Uterus (tissue), 4 donors: ENCODE data around the gene BCL2L1. TPM values are rescaled to one million over a fixed set of nuclear protein-coding genes. Genes with fewer than 3 reads are reported as not detected.

ENCODE experiments used
- DNase-seq, 2 donors: peaks; one replicate each; pipeline ENCODE4 v3.0.0-alpha.2; 2019 to 2020
- H3K27ac ChIP-seq, 2 donors: fragments of 200-600 bp; sonication (generic); 1 replicate in 1 of 2; 2 replicates in 1 of 2; pipeline ENCODE4 v1.5.1; 2016 to 2018
- H3K27me3 ChIP-seq, 2 donors: fragments of 200-600 bp; sonication (generic); one replicate each; pipeline ENCODE4 v1.5.1; 2018 to 2019; ENCODE audit warnings: control low read depth in 1 of 2
- H3K36me3 ChIP-seq, 2 donors: fragments of 200-600 bp; sonication (generic); one replicate each; pipeline ENCODE4 v1.5.1; 2019; ENCODE audit warnings: control low read depth in 1 of 2
- H3K4me1 ChIP-seq, 2 donors: fragments of 200-600 bp; sonication (generic); one replicate each; pipeline ENCODE4 v1.5.1; 2018 to 2019; ENCODE audit warnings: control low read depth in 1 of 2
- H3K4me3 ChIP-seq, 2 donors: fragments of 200-600 bp; sonication (generic); 1 replicate in 1 of 2; 2 replicates in 1 of 2; pipeline ENCODE4 v1.5.1; 2018 to 2019; ENCODE audit warnings: mild to moderate bottlenecking in 1 of 2
- H3K9me3 ChIP-seq, 2 donors: fragments of 200-600 bp; sonication (generic); one replicate each; pipeline ENCODE4 v1.5.1; 2019; ENCODE audit warnings: control low read depth in 1 of 2
- POLR2A ChIP-seq, 2 donors: fragments of 450-650 bp; IDR thresholded peaks; one replicate each; pipeline ENCODE4 v1.6.1; 2016; ENCODE audit warnings: antibody characterized with exemption in 2 of 2, mild to moderate bottlenecking in 1 of 2, moderate library complexity in 1 of 2
- intact Hi-C: fragments of 100-400 bp; cut with DNase I; formaldehyde crosslinking; loops from one replicate; pipeline ENCODE4 v1.15.1; 2023; ENCODE audit warnings: low total_unique reads
- total RNA-seq, 4 donors: library from RNA; depleted of rRNA in 3 of 4; stranded (reverse); fragments of >200 nt in 3 of 4; gene quantifications; one replicate each; pipeline versions ENCODE4 v1.1.0 to v1.2.4, GENCODE V29; 2014 to 2023
- TF ChIP-seq, protein P1 (sequence below), 4 experiments: fragments of 200-600 bp in 2 of 4; fragments of 450-650 bp in 2 of 4; sonication (generic) in 2 of 4; IDR thresholded peaks; one replicate each; pipeline ENCODE4 v1.5.1; 2016 to 2019; ENCODE audit warnings: antibody characterized with exemption in 4 of 4, mild to moderate bottlenecking in 2 of 4, moderate library complexity in 1 of 4
- donor health status: DM: yes; HTN: yes; CAD: no.

BCL2L1 gene
- 100 to 1,000 TPM in 1 of 4 donors, 10 to 100 TPM in 3; 35.0 to 113 (median 57.4) TPM for total RNA-seq

DNA sequence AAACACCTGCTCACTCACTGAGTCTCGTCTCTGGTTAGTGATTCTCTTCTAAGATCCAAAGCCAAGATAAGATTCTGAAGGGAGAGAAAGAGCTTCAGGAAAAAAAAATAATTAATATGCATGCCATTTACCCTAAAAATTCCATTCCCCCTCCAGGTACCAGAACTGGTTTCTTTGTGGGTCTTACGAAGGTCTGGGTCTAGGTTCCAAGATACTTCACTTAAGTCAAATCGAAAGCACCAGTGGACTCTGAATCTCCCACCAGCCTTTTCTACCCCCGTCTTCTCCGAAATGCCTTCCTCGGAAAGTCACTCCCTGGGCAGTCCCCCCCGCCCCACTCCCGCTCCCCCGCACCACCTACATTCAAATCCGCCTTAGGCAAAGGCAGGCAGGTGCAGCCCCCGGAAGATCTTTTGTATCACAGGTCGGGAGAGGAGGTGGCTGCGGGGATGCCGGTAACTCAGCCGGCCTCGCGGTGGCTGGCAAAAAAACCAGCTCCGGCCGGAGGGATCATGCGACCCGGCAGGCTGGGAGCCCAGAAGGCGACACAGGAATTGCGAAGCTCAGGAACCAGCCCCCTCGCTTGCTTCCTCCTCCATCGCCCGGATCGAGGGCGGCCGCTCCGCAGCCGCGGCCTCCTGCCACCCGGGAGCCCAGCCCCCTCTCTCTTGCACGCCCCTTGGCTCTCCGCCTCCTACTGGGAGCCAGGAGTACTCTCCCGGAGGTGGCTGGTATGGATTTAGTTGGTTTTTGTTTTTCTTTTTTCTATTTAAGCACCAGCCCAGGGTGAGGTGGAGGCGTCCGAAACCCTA is at the start of gene BCL2L1:
BCL2L1 (minus strand) TSS at position 612 of the 812 bp plus-strand sequence. CDS start 650 bp downstream, outside the sequence.
- intact Hi-C loops, result no loop called here
- H3K27ac ChIP-seq, result peak within 1 kb of the TSS; percentile 98 to 99

GRCh38 chr20:31770243-31770642 is 47.6 kb upstream of the BCL2L1 start:
- H3K4me3 ChIP-seq, result no peak overlapping the region
- H3K27me3 ChIP-seq, result no peaks in the 10 kb centered on the region
- H3K9me3 ChIP-seq, result no peaks in the 10 kb centered on the region
- intact Hi-C loops, result no loop called here
- no peaks in the 10 kb centered on the region for H3K4me1 ChIP-seq
- DNase-seq, result no peak
- no peak for TF ChIP-seq POLR2A (IDR thresholded peaks at IDR 0.05)
- H3K36me3 ChIP-seq, result no peaks in the 10 kb centered on the region
- H3K27ac ChIP-seq, result no peak overlapping the region

More for the DNA sequence above, at the start of gene BCL2L1:
- no peaks in the 10 kb centered on the region for H3K4me1 ChIP-seq
- peak; percentile 80 to 81 for DNase-seq
- H3K9me3 ChIP-seq, result no peaks in the 10 kb centered on the region
- H3K27me3 ChIP-seq, result no peaks in the 10 kb centered on the region
- no peaks in the 10 kb centered on the region for H3K36me3 ChIP-seq
- H3K4me3 ChIP-seq, result peak within 1 kb of the TSS; percentile 75 to 90
- TF ChIP-seq, protein P1, sequence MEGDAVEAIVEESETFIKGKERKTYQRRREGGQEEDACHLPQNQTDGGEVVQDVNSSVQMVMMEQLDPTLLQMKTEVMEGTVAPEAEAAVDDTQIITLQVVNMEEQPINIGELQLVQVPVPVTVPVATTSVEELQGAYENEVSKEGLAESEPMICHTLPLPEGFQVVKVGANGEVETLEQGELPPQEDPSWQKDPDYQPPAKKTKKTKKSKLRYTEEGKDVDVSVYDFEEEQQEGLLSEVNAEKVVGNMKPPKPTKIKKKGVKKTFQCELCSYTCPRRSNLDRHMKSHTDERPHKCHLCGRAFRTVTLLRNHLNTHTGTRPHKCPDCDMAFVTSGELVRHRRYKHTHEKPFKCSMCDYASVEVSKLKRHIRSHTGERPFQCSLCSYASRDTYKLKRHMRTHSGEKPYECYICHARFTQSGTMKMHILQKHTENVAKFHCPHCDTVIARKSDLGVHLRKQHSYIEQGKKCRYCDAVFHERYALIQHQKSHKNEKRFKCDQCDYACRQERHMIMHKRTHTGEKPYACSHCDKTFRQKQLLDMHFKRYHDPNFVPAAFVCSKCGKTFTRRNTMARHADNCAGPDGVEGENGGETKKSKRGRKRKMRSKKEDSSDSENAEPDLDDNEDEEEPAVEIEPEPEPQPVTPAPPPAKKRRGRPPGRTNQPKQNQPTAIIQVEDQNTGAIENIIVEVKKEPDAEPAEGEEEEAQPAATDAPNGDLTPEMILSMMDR (IDR thresholded peaks at IDR 0.05), result peak; percentile 43 to 79 (median 54)
- peak; percentile 54 to 57 for TF ChIP-seq POLR2A (IDR thresholded peaks at IDR 0.05)

GRCh38 chr20:31769681-31770080 is 47.0 kb upstream of the BCL2L1 start:
- TF ChIP-seq, protein P1 (IDR thresholded peaks at IDR 0.05), result no peak
- no peak for TF ChIP-seq POLR2A (IDR thresholded peaks at IDR 0.05)

DNA sequence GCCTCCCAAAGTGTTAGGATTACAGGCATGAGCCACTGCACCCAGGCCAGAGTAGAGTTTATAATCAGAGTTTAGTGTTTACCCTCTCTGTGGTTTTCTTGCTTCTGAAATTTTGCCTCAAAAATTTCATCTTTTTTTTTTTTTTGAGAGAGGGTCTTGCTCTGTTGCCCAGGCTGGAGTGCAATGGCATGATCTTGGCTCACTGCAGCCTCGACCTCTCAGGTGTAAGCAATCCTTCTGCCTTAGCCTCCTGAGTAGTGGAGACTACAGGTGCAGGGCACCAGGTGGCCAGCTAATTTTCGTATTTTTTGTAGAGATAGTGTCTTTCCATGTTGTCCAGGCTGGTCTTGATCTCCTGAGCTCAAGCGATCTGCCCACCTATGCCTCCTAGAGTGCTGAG is 45.1 kb upstream of the BCL2L1 start:
- Histone ChIP-seq H3K4me3 (no peak overlapping the region), H3K9me3 (no peaks in the 10 kb centered on the region), H3K4me1 (no peaks in the 10 kb centered on the region), H3K27me3 (no peaks in the 10 kb centered on the region), H3K36me3 (no peaks in the 10 kb centered on the region), H3K27ac (no peak overlapping the region)
- no peak for DNase-seq
- intact Hi-C loops, result no loop called here
- TF ChIP-seq POLR2A (IDR thresholded peaks at IDR 0.05), result no peak
- TF ChIP-seq, protein P1 (IDR thresholded peaks at IDR 0.05), result no peak

More at GRCh38 chr20:31769681-31770080, 47.0 kb upstream of the BCL2L1 start:
- DNase-seq, result no peak
- H3K4me1 ChIP-seq, result no peaks in the 10 kb centered on the region
- no peak overlapping the region for H3K4me3 ChIP-seq
- no peak overlapping the region for H3K27ac ChIP-seq
- intact Hi-C loops, result no loop called here
- no peaks in the 10 kb centered on the region for H3K36me3 ChIP-seq
- no peaks in the 10 kb centered on the region for H3K27me3 ChIP-seq
- no peaks in the 10 kb centered on the region for H3K9me3 ChIP-seq

DNA sequence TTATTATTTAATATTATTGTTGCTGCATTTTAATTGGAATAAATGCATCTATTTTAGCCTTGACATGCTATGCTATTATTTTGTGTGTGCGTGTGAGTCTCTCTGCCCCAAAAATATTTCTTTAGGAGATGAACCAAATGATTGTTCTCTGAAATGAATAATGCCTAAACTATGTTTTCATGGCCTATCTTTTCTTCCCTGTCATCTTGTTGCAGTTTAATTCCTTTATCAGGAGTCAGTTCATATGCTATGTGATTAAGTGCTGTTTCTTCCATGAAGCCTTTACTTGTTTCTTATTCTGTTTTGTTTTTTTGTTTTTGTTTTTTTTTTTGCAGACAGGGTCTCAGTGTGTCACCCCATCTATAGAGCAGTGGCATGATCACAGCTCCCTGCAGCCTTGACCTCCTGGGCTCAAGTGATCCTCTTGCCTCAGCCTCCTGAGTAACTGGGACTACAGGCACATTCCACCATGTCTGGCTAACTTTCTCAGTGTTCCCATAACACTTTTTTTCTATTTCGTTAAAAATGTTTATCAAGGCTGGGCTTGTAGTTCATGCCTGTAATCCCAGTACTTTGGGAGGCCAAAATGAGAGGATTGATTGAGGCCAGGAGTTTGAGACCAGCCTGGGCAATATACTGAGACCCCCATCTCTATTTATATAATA is 42.1 kb upstream of the BCL2L1 start:
- H3K27me3 ChIP-seq, result no peaks in the 10 kb centered on the region
- H3K9me3 ChIP-seq, result no peaks in the 10 kb centered on the region
- no peaks in the 10 kb centered on the region for H3K4me1 ChIP-seq
- no peak overlapping the region for H3K27ac ChIP-seq
- intact Hi-C loops, result no loop called here
- no peak for DNase-seq
- no peaks in the 10 kb centered on the region for H3K36me3 ChIP-seq
- no peak for TF ChIP-seq POLR2A (IDR thresholded peaks at IDR 0.05)
- TF ChIP-seq, protein P1 (IDR thresholded peaks at IDR 0.05), result no peak
- no peak overlapping the region for H3K4me3 ChIP-seq
